ENCODE measurements around the gene PKNOX2.

GRCh38 chr11:125286486-125286885 is 121.9 kb downstream of the PKNOX2 start:
- TF ChIP-seq CTCF (IDR thresholded peaks at IDR 0.05; ENCODE audit: low read depth, low read length) (no peak), EZH2phosphoT487 (IDR thresholded peaks at IDR 0.05; ENCODE audit: low read depth) (no peak)
